GM18526 (cell line): ENCODE measurements around the gene OCSTAMP.

Experiments
- POLR2A ChIP-seq: IDR thresholded peaks from 3 replicates; pipeline ENCODE4 v1.6.1; 2011; ENCODE audit not compliant: insufficient read length; ENCODE audit errors: extremely low read depth

Gene OCSTAMP

DNA sequence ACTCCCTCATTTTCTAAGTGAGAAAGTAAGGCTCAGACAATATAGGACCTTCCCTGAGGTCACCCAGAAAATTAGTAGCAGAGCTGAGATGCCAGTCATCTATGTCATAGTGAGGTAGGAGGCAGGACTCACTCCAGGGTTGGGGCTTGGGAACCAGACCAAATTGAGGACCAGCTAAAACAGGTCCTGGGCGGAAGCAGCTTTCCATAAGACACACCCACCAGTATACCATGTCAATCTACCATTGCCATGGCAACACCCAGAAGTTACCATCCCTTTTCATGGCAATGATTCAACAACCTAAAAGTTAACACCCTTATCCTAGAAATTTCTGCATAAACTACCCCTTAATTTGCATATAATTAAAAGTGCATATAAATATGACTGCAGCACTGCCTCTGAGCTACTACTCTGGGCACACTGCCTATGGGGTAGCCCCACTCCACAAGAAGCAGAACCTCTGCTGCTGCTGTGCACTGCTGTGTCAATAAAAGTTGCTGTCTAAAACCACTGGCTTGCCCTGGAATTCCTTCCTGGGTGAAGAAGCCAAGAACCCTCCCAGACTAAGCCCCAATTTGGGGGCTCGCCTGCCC lies 30.3 kb upstream of the OCSTAMP start:
- TF ChIP-seq POLR2A: no peak

DNA sequence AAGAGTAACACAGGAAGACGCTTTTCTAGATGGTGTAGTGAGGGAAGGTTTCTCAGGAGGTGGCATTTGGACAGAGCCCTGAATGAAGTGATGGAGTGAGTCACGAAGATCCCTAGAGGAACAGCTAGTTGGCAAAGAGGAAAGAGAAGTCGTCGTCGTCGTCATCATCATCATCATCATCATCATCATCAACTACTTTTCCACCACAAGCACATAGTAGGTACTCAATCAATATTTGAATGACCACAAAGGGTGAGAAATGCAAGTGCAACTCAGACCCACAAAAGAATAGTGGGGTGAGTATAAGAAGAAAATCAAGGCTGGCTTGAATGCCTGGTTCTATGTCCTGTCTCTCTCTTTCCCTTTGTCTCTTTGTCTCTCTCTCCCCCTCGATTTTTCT lies 28.3 kb upstream of the OCSTAMP start:
- no peak for TF ChIP-seq POLR2A

GRCh38 chr20:46576774-46577395 lies 26.4 kb upstream of the OCSTAMP start:
- TF ChIP-seq POLR2A: no peak

DNA sequence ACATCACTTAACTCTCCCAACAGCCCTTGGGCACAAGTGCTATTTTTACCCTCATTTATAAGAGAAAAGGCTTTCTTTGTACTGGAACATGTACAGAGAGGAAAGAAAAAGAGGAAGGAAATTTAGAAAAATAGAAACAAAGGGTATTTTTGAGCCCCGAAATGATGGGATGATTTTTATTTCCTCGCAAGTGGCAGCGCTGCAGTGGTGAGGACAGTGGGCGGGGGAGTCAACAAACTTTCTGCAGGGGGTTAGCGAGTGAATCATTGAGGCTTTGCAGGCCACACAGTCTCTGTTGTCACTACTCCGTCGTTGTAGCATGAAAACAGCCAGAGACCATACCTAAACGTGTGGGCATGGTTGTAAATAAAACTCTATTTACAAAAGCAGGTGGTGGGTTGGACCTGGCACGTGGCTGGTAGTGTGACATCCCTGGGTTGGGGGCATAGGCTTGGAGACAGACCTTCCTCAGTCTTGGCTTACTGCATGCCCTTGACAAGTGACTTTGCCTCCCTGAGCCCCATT lies 25.5 kb upstream of the OCSTAMP start:
- TF ChIP-seq POLR2A: no peak

DNA sequence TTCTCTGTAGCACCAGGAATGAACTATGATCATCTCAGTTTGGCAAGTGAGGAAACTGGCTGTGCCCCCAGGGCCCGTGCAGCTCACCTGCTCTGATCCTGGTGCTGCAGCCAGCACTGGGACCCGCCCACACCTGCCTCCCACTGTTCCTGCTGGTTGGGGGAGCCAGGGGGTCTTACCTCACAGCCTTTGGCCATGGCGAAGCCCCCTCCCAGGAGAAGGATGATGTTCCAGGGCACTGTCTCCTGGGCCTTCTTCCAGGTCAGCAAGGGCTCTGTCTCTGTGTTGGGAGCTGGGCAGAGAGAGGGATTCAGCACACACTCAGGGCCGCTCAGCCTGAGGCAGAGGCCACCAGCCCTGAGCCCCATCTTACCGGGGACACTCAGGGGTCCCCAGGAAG lies 24.9 kb upstream of the OCSTAMP start:
- TF ChIP-seq POLR2A: no peak

GRCh38 chr20:46573788-46574584 lies 23.5 kb upstream of the OCSTAMP start:
- TF ChIP-seq POLR2A: no peak

- no peak for TF ChIP-seq POLR2A
Measured at GRCh38 chr20:46573234-46573633, 22.8 kb upstream of the OCSTAMP start.

GRCh38 chr20:46572790-46573189 lies 22.3 kb upstream of the OCSTAMP start:
- no peak for TF ChIP-seq POLR2A

- no peak for TF ChIP-seq POLR2A
Measured at GRCh38 chr20:46572153-46572552, 21.7 kb upstream of the OCSTAMP start.

GRCh38 chr20:46571418-46571817 lies 21.0 kb upstream of the OCSTAMP start:
- no peak for TF ChIP-seq POLR2A

GRCh38 chr20:46570956-46571355 lies 20.5 kb upstream of the OCSTAMP start:
- no peak for TF ChIP-seq POLR2A

DNA sequence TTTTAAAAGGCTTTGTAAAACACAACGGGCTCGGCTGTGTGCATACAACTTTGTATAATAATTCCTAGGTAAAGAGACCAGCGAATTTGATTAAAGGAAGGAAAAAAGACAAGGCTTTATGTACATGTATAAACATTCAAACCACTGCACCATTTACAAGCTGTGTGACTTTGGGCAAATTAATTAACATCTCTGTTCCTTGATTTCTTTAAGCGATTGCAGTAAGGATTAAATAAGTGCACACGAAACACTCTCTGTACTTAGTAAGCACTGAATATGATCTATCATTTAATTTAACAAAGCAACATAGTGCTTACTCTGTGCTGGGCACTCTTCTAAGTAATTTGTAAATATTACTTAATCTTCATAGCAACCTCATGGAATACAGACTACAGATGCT lies 19.5 kb upstream of the OCSTAMP start:
- TF ChIP-seq POLR2A: no peak

GRCh38 chr20:46568570-46569129 lies 18.2 kb upstream of the OCSTAMP start:
- TF ChIP-seq POLR2A: no peak

- no peak for TF ChIP-seq POLR2A
Measured at GRCh38 chr20:46566125-46566524, 15.7 kb upstream of the OCSTAMP start.

DNA sequence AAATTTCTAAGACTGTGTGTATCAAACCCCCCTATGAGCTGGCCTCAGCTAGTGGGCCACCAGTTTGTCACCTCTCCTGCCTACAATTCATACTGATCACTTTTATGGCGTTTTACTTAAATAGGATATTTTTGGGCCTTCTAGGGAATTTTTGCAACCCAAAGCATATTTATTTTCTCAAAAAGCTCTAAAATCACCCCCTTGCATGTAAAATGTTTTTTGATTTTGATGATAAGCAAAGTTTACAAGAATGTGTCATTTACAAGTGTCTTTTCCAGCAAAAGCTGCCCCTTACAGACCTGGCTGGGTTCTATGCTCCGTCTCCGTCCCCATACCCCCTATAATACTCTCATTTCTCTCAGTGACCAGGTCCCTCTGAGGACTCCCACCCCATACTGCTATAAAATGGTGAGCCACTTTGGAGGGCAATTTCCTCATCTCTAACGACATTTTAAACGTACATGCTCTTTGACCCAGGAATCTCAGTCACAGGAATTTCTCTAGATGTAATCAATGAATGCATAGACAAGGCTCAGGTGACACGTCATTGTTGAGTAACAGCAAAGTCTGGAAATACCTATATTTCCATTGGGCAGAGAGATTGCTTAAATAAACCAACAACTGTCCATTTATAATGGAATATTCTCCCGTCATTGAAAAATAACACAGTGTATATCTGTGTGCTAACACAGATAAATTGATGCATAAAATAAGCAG lies 13.9 kb upstream of the OCSTAMP start:
- no peak for TF ChIP-seq POLR2A
